Left renal cortex interstitium (tissue), 4 donors: ENCODE results near the gene ST3GAL3. TPM values are rescaled to one million over a fixed set of nuclear protein-coding genes. Genes with fewer than 3 reads are reported as not detected.

Experiments
- DNase-seq, 4 donors: peaks; one replicate each; pipeline ENCODE4 v3.0.0-alpha.2; 2013; ENCODE audit warnings: low read depth in 4 of 4, low spot score in 2 of 4, missing footprints in 1 of 4
- polyA plus RNA-seq, 4 donors: library from polyadenylated mRNA; unstranded; fragments of 120-200 nt; gene quantifications; one replicate each; pipeline ENCODE4 v1.2.1, GENCODE V29; 2013; ENCODE audit not compliant: insufficient read length in 4 of 4

Gene ST3GAL3
- polyA plus RNA-seq, 4 donors = 21.3 to 25.0 (median 23.2) TPM

DNA sequence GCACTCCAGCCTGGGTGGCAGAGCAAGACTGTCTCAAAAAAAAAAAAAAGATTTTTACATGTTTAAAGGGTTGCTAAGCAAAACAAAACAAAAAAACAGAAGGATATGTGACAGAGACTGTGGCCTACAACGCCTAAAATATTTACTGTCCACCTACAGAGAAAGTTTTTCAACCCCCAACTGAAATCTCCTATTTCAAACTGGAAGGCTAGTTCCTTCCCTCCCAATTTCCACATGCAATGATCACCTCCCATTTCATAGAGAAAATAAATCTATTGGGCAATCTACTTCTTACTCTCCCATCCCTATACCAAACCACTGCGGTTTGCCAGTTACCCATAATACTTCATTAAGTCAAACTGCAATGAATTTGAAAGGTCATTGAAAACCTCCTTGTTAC lies 74.2 kb downstream of the ST3GAL3 start:
- DNase-seq = no peak

GRCh38 chr1:43783096-43783670 lies 75.8 kb downstream of the ST3GAL3 start:
- DNase-seq = no peak

DNA sequence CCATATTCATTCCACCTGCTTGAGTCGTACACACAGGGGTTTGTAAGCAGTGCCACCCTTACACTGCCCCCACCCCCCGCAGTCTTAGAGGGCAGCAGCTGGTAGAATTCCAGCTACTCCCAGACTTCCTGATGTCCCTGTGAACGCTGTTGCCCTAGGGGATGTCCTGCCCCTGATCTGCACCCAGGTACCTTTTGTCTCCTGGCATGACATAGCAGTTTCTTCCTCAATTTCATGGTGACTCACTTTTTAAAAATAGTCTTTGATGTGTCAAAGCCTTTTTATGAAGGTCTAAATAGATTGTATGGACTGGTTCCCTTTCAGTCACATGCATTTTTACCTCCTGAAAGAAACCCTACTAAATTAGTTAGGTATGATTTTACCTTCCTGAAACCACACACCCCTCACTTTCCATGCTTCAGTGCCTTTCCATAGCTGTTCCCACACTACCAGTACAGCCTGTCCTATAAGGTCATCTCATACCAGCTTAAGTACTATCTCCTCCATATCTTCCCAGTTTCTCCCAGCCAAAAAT lies 76.4 kb downstream of the ST3GAL3 start:
- no peak for DNase-seq

DNA sequence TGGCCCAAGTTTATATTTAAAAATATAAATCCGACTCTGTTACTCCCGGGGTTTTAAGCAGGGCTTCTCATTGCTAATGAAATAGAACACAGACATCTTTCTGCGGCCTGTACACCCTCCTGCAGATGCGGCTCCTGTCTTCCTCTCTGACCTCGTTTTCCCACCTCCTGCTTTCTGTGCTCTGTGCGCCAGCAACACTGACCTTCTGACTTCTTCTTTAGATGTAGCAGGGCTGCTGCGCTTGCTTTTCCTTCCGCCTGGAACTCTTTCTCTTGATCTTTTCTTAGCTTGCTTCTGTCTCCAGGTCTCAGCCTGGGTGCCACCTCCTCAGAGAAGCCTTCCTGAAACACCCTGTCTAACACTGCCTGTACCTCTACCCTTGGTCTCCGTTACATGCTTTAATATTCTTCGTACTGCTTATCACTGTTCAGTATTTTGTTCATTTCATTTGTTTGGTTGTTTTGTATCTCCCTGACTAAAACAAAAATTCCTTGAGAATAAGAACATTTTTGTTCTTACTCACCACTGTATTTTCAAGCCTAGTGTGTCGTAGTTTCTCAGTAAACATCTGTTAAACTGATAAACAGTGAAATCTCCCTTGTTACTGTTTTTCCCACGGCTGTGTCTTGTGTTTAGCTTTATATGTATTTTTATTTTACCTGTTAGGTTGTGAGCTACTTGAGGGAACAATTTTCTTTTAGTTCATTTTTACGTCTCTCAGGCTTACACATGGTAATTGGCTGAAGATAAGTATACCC lies 79.0 kb downstream of the ST3GAL3 start:
- DNase-seq = no peak

- DNase-seq = no peak
Observed at GRCh38 chr1:43786960-43787359, 79.6 kb downstream of the ST3GAL3 start.

GRCh38 chr1:43789604-43790550 lies 82.5 kb downstream of the ST3GAL3 start:
- DNase-seq = no peak

GRCh38 chr1:43791243-43791642 lies 83.9 kb downstream of the ST3GAL3 start:
- no peak for DNase-seq

DNA sequence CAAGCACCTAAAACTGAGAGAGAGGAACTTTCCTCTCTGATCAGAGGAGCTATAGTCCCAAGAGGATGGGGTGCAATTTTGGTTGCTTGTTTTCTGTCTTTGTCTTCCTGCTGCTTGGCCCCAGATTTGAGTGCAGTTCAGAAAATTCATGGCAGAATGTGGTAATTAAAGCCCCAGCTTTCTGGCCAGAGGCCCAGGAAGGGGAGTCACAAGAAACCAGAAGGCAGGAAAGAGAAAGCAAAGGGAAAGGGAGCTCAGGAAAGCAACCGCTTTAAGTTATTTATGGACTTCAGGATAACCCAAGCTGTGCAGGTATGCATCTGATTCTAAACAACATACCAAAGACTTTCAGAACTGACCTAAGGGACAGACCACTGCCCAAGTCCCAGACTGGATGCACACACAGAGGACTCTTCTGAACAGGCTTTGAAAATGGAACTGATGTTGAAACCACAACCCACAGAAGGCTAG lies 88.8 kb downstream of the ST3GAL3 start:
- peak in 1 of 4 donors; percentile 12 for DNase-seq

DNA sequence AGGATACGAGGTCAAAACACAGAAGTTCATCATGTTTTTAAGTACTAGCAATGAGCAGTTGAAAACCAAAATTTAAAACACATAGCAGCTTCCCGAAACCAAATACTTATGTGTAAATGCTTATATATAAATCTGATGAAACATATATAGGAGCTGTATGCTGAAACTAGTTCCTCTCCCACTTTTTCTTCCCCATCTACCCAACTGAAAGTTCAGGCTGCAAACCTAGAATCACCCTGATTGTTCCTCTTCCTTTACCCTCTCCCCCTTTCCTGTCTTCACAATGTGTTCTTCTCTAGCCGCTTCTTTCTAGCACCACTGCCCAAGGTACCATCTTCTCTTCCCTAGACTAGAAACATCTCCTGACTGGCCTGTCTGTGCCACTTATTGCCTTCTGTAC lies 90.6 kb downstream of the ST3GAL3 start:
- DNase-seq = no peak

DNA sequence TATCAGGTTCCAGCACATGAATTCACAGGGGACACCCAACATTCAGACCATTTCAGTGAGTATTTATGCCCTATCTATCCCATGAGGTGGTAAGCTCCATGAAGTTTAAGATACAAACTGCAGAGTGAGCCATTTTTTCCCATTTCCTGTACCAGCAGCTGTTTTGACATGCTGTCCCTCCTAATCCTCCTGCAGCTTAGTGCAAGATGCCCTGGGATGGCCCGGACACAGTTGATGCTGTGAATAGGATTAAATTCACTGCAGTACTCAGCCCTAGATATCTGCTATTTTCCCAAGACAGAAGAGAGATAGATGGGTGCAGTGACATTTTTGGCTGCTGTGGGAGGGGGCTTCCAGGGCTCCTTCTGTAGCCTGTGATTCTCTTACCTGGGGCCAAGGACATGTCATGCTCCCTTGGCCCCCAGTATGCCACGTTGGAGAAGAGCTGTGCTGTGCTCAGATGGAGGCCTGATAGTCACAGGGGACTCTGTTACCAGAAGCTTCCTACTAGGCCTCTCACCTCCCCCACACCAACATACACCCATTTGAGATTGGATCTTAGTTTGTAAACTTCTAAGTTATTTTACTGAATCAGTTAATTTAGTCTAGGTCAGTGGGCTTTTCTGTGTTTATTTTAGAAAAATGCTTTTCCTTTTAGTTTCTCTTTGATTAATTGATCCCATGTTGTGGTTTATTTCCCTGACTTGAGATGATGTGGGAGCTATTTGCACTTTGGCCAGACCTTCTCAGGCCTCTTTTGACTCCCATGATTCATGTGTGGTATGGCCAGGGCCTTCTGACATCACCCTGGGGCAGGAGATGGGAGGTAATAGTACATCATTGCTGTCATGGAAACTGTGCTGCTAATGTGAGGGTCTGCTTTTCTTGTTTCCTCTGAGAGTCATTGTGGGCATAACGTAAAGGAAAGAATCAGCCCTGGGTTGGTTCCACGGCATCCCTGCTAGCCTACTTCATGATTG lies 92.6 kb downstream of the ST3GAL3 start:
- DNase-seq = no peak

- DNase-seq = no peak
Observed at GRCh38 chr1:43800771-43801170, 93.4 kb downstream of the ST3GAL3 start.

GRCh38 chr1:43801203-43801602 lies 93.9 kb downstream of the ST3GAL3 start:
- DNase-seq = no peak

GRCh38 chr1:43802356-43802980 lies 95.1 kb downstream of the ST3GAL3 start:
- DNase-seq = no peak

DNA sequence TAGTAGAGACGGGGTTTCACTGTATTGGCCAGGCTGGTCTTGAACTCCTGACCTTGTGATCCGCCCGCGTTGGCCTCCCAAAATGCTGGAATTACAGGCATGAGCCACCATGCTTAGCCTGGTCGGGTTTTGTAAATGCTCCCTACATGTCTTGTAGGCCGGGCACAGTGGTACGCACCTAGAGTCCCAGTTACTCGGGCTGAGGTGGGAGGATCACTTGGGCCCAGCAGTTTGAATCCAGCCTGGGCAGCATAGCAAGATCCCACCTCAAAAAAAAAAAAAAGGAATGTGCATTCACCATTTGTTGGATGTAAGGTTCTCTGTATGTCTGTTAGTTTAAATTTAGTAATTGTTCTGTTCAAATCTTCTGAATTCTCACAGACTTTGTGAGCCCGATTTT lies 95.8 kb downstream of the ST3GAL3 start:
- no peak for DNase-seq

GRCh38 chr1:43803646-43804045 lies 96.3 kb downstream of the ST3GAL3 start:
- DNase-seq = no peak

GRCh38 chr1:43804569-43804968 lies 97.2 kb downstream of the ST3GAL3 start:
- DNase-seq = no peak

DNA sequence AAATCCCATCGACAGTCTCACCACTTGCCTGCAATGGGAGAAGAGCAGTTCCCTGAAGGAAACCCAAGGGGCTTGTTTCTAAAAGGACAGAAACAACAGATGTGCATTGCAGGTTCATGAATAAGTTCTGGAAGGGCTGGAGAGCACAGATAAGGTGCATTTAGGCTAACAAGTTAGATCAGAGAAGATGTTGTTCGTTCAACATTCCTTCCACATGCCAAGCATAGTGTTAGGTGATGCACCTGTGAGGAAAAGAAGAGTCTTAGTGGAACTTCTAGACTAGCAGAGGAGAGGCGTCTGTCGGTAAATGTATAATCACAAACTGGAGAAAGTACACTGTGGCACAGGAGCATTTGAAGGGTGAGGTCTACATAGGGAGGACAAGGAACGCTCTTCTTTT lies 98.0 kb downstream of the ST3GAL3 start:
- DNase-seq = no peak

DNA sequence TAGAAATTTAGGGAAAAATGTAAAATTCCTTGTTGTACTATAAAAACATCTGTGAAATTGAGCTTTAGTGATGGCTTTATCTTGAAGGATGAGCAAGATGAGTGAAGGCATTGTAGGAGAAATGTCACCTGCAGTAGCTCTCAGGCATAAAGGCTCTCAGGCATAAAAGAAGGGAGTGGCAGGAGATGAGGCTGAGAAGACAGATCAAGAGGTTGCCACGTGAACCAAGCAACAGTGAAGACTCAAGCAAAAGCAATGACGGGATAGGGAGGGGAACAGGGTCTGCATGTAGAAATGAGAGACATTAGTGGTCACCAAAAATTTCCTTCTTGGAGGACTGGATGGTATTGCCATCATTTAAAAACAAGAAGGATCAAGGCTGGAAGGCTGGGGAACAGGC lies 98.8 kb downstream of the ST3GAL3 start:
- no peak for DNase-seq

DNA sequence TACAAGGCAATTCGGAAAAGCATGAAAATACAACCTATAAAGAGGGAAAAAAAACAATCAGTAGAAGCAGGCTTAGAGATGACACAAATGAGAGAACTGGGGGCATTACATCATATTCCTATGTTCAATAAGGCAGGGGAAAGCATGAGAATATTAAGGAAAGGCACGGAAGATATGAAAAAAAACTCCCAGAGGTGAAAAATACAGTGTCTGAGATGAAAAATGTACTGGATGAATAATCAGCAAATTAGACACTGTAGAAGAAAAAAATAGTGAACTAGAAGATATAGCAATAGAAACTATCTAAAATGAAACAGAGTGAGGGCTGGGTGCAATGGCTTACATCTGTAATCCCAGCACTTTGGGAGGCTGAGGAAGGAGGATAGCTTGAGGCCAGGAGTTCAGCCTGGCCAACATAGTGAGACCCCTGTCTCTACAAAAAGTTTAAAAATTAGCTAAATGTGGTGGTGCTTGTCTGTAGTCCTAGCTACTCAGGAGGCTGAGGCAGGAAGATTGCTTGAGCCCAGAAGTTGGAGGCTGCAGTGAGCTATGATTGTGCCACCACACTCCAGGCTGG lies 101.8 kb downstream of the ST3GAL3 start:
- no peak for DNase-seq
